ENCODE measurements around the gene ST14.

The ST14 gene

DNA sequence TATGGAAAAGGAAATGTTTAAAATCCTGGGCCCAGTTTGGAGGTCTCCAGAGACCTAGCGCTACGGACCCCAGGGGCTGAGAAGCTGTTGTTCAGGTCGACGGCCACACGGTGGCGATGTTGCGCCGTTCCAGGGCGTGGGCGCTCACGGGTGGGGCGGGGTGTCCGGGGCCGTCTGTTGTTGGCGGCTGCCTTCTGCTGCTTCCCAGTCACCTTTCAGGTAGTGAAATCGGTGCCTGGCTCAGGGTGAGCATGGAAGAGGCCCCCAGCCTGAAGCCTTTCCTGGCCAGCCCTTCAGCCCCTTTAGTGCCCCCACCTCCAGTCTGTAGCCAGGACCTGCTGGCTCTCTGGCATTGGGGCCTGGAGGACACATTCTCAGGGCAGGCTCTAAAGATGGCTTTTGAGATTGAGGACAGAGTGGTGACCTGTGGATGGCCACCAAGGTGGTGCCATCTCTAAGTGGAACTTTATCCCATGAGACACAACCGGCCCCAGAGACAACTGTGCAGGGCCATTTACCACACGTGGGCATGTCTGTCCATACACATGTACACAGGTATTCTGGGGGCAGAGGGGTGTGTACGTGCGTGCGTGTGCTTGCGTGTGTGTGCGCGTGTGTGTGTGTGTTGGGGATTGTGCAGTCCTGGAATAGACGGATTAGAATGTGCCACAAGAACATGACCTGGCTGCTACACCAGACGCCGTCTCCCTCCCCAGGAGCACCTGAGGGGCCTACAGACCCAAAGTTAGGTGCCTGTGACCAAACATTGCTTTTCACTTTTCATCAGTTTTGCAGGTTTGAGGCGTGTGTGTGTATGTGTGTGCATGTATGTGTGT, 53.8 kb downstream of the ST14 start:
- Histone ChIP-seq H2BK15ac (replicated peaks; ENCODE audit: low read depth) (no peak overlapping the region), H3K18ac (ENCODE audit: low read length) (no peak overlapping the region), H3K79me1 (ENCODE audit: low read length) (no peaks in the 10 kb centered on the region), H3K4me2 (ENCODE audit: low read length) (no peak overlapping the region), H3K27me3 (ENCODE audit: insufficient read depth, low read length, poor library complexity) (no peaks in the 10 kb centered on the region), H3K56ac (ENCODE audit: low read length) (peak overlapping the region; percentile 58), H2BK120ac (ENCODE audit: low read depth, low read length) (no peak overlapping the region), H3K36me3 (ENCODE audit: control insufficient read depth, insufficient read depth, low read length) (no peaks in the 10 kb centered on the region), H3K9ac (ENCODE audit: low read length) (no peak overlapping the region), H4K8ac (ENCODE audit: low read depth, low read length) (no peak overlapping the region), H2AK5ac (ENCODE audit: low read length) (no peak overlapping the region), H4K5ac (ENCODE audit: low read length) (no peak overlapping the region), H3K4me3 (ENCODE audit: low read length) (no peak overlapping the region), H3K4ac (ENCODE audit: low read depth, low read length) (no peak overlapping the region), H3K27ac (ENCODE audit: low read depth, low read length) (no peak overlapping the region), H3K23ac (ENCODE audit: low read length) (peak overlapping the region; percentile 84), H2BK5ac (ENCODE audit: low read length) (no peak overlapping the region), H3K4me1 (ENCODE audit: control insufficient read depth, low read depth, low read length) (no peaks in the 10 kb centered on the region), H3K79me2 (ENCODE audit: control insufficient read depth, insufficient read depth, low read length) (no peaks in the 10 kb centered on the region)
- peak; percentile 59 for DNase-seq
- WGBS (ENCODE audit: extremely low coverage, insufficient coverage, low lambda C conversion rate): no CpG with 5 or more reads among the region's 28 CpGs

DNA sequence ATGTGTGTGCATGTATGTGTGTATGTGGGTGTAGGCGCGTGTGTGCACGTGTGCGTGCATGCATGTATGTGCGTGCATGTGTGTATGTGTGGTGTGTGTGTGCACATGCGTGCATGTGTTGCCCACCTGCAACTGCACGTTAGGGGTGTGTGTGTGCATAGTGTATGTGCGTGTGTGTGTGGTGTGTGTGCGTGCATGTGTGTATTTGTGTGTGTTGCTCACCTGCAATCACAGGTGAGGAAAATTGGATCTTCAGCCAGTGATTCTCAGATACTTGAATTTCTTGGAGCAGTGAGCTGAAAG, 54.3 kb downstream of the ST14 start:
- Histone ChIP-seq H3K79me2 (ENCODE audit: control insufficient read depth, insufficient read depth, low read length) (no peaks in the 10 kb centered on the region), H2AK5ac (ENCODE audit: low read length) (no peak overlapping the region), H3K4me1 (ENCODE audit: control insufficient read depth, low read depth, low read length) (no peaks in the 10 kb centered on the region), H4K8ac (ENCODE audit: low read depth, low read length) (no peak overlapping the region), H3K56ac (ENCODE audit: low read length) (no peak overlapping the region), H4K5ac (ENCODE audit: low read length) (no peak overlapping the region), H3K4ac (ENCODE audit: low read depth, low read length) (no peak overlapping the region), H2BK5ac (ENCODE audit: low read length) (no peak overlapping the region), H3K79me1 (ENCODE audit: low read length) (no peaks in the 10 kb centered on the region), H3K27ac (ENCODE audit: low read depth, low read length) (no peak overlapping the region), H3K27me3 (ENCODE audit: insufficient read depth, low read length, poor library complexity) (no peaks in the 10 kb centered on the region), H3K9ac (ENCODE audit: low read length) (no peak overlapping the region), H3K23ac (ENCODE audit: low read length) (peak overlapping the region; percentile 84), H3K36me3 (ENCODE audit: control insufficient read depth, insufficient read depth, low read length) (no peaks in the 10 kb centered on the region), H3K4me3 (ENCODE audit: low read length) (no peak overlapping the region), H2BK15ac (replicated peaks; ENCODE audit: low read depth) (no peak overlapping the region), H3K18ac (ENCODE audit: low read length) (no peak overlapping the region), H3K4me2 (ENCODE audit: low read length) (no peak overlapping the region), H2BK120ac (ENCODE audit: low read depth, low read length) (no peak overlapping the region)
- no peak for DNase-seq
- WGBS (ENCODE audit: extremely low coverage, insufficient coverage, low lambda C conversion rate): no CpG with 5 or more reads among the region's 9 CpGs

DNA sequence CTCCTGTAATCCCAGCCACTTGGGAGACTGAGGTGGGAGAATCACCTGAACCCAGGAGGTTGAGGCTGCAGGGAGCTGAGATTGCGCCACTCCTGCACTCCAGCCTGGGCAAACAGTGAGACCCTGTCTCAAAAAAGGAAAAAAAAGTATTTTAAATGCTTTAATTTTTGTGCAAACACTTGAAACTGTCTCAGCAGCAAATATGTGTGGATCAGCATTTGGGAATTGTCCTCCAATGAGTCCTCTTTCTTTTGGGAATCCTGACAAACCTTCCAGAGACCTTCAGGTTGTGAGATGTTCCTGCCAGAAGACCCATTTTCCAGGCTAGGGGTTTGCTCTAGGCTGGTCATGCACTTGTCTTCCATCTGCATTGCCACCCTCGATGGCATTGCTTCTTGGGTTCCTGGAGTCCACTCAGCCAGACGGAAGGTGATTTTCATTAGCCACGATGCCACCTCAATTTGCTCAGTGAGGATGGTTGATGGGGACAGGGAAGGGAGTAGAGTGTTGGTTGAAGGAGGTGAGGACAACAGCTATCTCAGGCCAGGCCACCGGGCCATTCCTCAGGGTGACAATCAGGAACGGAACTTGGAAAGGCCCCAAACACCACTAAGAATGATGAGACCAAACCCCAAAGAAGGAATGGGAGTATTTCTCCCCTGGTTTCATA, 55.4 kb downstream of the ST14 start:
- Histone ChIP-seq H3K79me1 (ENCODE audit: low read length) (no peaks in the 10 kb centered on the region), H3K79me2 (ENCODE audit: control insufficient read depth, insufficient read depth, low read length) (no peaks in the 10 kb centered on the region), H3K4me3 (ENCODE audit: low read length) (no peak overlapping the region), H2BK120ac (ENCODE audit: low read depth, low read length) (no peak overlapping the region), H3K56ac (ENCODE audit: low read length) (no peak overlapping the region), H2BK15ac (replicated peaks; ENCODE audit: low read depth) (no peak overlapping the region), H3K4me1 (ENCODE audit: control insufficient read depth, low read depth, low read length) (no peaks in the 10 kb centered on the region), H3K4me2 (ENCODE audit: low read length) (no peak overlapping the region), H3K27me3 (ENCODE audit: insufficient read depth, low read length, poor library complexity) (no peaks in the 10 kb centered on the region), H2AK5ac (ENCODE audit: low read length) (no peak overlapping the region), H3K36me3 (ENCODE audit: control insufficient read depth, insufficient read depth, low read length) (no peaks in the 10 kb centered on the region), H3K9ac (ENCODE audit: low read length) (no peak overlapping the region), H4K8ac (ENCODE audit: low read depth, low read length) (no peak overlapping the region), H2BK5ac (ENCODE audit: low read length) (no peak overlapping the region), H3K23ac (ENCODE audit: low read length) (no peak overlapping the region), H4K5ac (ENCODE audit: low read length) (no peak overlapping the region), H3K4ac (ENCODE audit: low read depth, low read length) (no peak overlapping the region), H3K18ac (ENCODE audit: low read length) (no peak overlapping the region), H3K27ac (ENCODE audit: low read depth, low read length) (no peak overlapping the region)
- WGBS (ENCODE audit: extremely low coverage, insufficient coverage, low lambda C conversion rate): no CpG with 5 or more reads among the region's 6 CpGs
- DNase-seq: no peak

DNA sequence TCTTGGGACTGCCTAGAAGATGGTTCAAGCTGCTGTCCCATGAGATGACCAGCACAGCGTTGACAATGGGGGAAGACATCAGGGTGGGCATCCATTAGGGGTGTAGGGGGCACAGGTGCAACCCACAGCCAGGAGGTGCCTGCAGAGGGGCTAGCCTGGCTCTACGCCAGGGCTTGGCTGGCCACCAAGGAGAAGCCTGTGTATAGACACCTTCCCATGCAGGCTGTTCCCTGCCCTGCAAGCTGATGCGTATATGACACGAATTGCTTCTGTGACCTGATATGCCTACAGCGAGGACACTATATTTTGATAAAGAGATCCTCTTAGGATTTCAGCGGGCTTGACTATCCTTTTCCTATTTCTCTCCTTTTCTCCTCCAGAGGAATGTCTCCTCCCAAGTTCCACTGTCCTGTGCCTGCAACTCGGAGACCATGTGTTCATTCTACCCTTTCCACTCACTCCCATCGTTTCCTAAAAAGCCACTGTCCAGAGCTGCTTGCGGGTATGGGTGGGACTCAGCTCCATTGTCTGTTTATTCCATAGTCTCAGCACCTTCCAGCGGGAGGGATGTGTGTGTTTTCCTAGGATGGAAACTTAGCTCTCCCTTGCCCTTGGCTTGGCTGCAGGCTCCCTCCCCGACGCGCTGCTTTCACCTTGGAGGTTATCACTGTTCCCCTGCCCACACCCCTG, 56.1 kb downstream of the ST14 start:
- Histone ChIP-seq H3K36me3 (ENCODE audit: control insufficient read depth, insufficient read depth, low read length) (no peaks in the 10 kb centered on the region), H3K4me1 (ENCODE audit: control insufficient read depth, low read depth, low read length) (no peaks in the 10 kb centered on the region), H3K79me2 (ENCODE audit: control insufficient read depth, insufficient read depth, low read length) (no peaks in the 10 kb centered on the region), H2BK5ac (ENCODE audit: low read length) (no peak overlapping the region), H3K23ac (ENCODE audit: low read length) (no peak overlapping the region), H3K27me3 (ENCODE audit: insufficient read depth, low read length, poor library complexity) (no peaks in the 10 kb centered on the region), H3K9ac (ENCODE audit: low read length) (no peak overlapping the region), H3K27ac (ENCODE audit: low read depth, low read length) (no peak overlapping the region), H2BK120ac (ENCODE audit: low read depth, low read length) (no peak overlapping the region), H3K4me2 (ENCODE audit: low read length) (no peak overlapping the region), H3K56ac (ENCODE audit: low read length) (no peak overlapping the region), H3K4ac (ENCODE audit: low read depth, low read length) (no peak overlapping the region), H2BK15ac (replicated peaks; ENCODE audit: low read depth) (no peak overlapping the region), H2AK5ac (ENCODE audit: low read length) (no peak overlapping the region), H4K8ac (ENCODE audit: low read depth, low read length) (no peak overlapping the region), H3K4me3 (ENCODE audit: low read length) (no peak overlapping the region), H3K18ac (ENCODE audit: low read length) (no peak overlapping the region), H3K79me1 (ENCODE audit: low read length) (no peaks in the 10 kb centered on the region), H4K5ac (ENCODE audit: low read length) (no peak overlapping the region)
- no peak for DNase-seq
- no CpG with 5 or more reads among the region's 13 CpGs for WGBS (ENCODE audit: extremely low coverage, insufficient coverage, low lambda C conversion rate)

DNA sequence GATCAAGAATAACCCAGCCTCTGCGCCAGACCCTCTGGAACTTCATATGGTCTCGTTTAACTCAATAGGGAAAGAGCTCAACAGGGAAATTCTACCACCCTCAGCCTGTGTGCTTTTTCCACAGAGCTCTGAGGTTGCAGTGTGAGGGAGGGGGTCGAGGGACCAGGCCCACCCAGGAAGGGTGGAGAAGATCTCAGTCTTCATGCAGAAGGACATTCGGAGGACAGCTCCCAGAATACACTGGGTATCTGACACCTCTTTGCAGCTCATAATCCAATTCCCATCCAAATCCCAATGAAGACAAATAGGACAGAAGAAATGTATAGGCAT, 56.6 kb downstream of the ST14 start:
- H3K27me3 ChIP-seq (ENCODE audit: insufficient read depth, low read length, poor library complexity): no peaks in the 10 kb centered on the region
- no peak overlapping the region for H3K4me2 ChIP-seq (ENCODE audit: low read length)
- H2BK120ac ChIP-seq (ENCODE audit: low read depth, low read length): no peak overlapping the region
- no peak overlapping the region for H3K4me3 ChIP-seq (ENCODE audit: low read length)
- no peaks in the 10 kb centered on the region for H3K79me1 ChIP-seq (ENCODE audit: low read length)
- no peak overlapping the region for H3K27ac ChIP-seq (ENCODE audit: low read depth, low read length)
- H3K9ac ChIP-seq (ENCODE audit: low read length): no peak overlapping the region
- no peak overlapping the region for H3K23ac ChIP-seq (ENCODE audit: low read length)
- DNase-seq: no peak
- H2BK15ac ChIP-seq (replicated peaks; ENCODE audit: low read depth): no peak overlapping the region
- H3K4me1 ChIP-seq (ENCODE audit: control insufficient read depth, low read depth, low read length): no peaks in the 10 kb centered on the region
- no peak overlapping the region for H3K56ac ChIP-seq (ENCODE audit: low read length)
- no CpG with 5 or more reads among the region's 4 CpGs for whole genome bisulfite sequencing (ENCODE audit: extremely low coverage, insufficient coverage, low lambda C conversion rate)
- H2AK5ac ChIP-seq (ENCODE audit: low read length): no peak overlapping the region
- no peak overlapping the region for H3K4ac ChIP-seq (ENCODE audit: low read depth, low read length)
- H4K5ac ChIP-seq (ENCODE audit: low read length): no peak overlapping the region
- H4K8ac ChIP-seq (ENCODE audit: low read depth, low read length): no peak overlapping the region
- no peak overlapping the region for H3K18ac ChIP-seq (ENCODE audit: low read length)
- H2BK5ac ChIP-seq (ENCODE audit: low read length): no peak overlapping the region
- no peaks in the 10 kb centered on the region for H3K36me3 ChIP-seq (ENCODE audit: control insufficient read depth, insufficient read depth, low read length)
- no peaks in the 10 kb centered on the region for H3K79me2 ChIP-seq (ENCODE audit: control insufficient read depth, insufficient read depth, low read length)
